ENCODE data around the gene CHEK2. TPM values are rescaled to one million over a fixed set of nuclear protein-coding genes. Genes with fewer than 3 reads are reported as not detected.
"Not testable (repeated sequence)": the region's sequence is repeated elsewhere in the genome, so short reads cannot be mapped to it uniquely, and the experiment has no call there.

The CHEK2 gene
- total RNA-seq, 1 experiment from 2014 or later, result 65.4 TPM

DNA sequence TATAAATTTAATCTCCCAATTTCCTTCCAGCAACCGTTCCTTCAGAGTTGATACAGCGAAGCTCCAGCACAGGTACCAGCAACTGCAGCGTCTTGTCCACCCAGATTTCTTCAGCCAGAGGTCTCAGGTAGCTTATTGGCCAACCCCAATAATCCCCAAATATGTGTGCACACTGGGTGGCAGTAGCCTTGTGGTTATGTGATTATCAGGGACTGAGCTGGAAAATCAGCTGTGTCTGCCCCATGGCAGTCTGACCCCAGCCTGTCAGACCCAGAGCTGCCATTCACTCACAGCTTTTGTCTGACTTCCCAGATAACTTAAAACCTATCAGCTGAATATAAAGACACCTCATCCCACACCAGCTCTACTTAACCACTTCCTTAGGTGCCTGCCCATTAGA is 2.2 kb upstream of the CHEK2 start:
- DNase-seq (ENCODE audit: extremely low read depth, low read depth), result no peak

DNA sequence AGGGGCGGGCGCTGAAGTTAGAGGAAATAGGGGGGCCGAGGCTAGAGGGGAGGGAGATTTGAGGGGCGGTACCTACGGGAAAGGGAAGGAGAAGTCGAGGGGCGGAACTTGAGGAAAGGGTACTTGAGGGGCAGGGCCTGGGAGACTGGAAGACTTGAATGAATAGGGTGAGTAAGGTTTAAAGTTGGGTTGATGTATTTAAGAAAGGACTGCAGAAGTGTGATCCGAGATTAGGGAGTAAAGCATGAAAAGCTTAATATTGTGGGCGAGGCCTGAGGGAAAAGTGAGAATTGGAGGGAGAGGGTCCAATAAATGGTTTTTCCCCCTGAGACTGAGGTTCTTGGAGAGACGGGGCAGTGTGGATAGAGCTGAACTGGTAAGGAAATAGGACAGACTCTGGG is 942 bp upstream of the CHEK2 start:
- DNase-seq (ENCODE audit: extremely low read depth, low read depth), result no peak

DNA sequence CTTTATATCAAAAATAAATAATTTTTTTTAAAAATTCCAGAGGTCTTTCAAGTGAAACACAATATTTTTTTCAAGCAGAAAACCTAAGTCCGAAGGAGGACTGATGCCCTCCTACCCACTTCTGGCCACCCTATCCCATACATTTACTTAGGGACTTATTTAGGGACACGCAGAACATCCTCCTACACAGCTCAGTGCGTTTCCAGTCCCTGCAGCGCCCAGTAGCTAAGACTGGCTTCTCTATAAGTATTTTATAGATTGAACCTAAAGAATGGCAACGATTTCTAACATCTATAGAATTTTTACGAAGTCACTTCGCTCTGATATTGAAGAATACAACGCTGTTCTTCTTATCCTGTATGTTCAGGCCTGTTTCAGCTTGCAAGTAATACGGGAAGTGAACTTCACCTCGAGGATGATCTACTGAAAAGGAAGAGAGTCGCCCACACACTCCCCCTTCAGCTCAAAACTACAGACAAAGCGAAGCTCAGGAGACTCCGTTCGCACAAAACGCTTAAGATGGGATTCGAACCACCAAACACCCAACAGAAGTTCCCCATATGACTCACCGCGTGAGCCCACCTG is 328 bp downstream of the CHEK2 start:
- DNase-seq (ENCODE audit: extremely low read depth, low read depth), result no peak

DNA sequence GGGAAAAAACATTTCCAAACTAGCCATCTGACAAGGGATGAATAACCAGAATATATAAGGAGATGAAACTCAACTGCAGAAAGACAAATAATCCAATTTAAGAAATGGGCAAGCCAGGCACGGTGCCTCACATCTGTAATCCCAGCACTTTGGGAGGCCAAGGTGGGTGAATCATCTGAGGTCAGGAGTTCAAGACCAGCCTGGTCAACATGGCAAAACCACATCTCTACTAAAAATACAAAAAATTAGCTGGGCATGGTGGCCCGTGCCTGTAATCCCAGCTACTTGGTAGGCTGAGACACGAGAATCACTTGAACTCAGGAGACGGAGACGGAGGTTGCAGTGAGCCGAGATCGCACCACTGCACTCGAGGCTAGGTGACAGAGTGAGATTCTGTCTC is 2.7 kb downstream of the CHEK2 start:
- not testable (repeated sequence) for DNase-seq (ENCODE audit: extremely low read depth, low read depth)

DNA sequence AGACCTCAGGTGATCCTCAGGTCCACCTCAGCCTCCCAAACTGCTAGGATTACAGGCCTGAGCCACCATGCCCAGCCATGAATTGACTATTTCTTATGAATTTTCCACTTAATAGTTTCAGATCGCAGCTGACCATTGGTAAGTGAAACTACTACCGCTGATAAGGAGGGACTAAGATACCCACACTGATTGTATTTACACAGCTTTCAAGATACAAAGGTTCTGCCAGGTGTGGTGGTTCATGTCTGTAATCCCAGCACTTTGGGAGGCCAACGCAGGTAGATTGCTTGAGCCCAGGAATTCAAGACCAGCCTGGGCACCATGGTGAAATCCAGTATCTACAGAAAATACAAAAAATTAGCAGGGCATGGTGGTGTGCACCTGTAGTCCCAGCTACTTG is 3.9 kb downstream of the CHEK2 start:
- DNase-seq (ENCODE audit: extremely low read depth, low read depth), result no peak

DNA sequence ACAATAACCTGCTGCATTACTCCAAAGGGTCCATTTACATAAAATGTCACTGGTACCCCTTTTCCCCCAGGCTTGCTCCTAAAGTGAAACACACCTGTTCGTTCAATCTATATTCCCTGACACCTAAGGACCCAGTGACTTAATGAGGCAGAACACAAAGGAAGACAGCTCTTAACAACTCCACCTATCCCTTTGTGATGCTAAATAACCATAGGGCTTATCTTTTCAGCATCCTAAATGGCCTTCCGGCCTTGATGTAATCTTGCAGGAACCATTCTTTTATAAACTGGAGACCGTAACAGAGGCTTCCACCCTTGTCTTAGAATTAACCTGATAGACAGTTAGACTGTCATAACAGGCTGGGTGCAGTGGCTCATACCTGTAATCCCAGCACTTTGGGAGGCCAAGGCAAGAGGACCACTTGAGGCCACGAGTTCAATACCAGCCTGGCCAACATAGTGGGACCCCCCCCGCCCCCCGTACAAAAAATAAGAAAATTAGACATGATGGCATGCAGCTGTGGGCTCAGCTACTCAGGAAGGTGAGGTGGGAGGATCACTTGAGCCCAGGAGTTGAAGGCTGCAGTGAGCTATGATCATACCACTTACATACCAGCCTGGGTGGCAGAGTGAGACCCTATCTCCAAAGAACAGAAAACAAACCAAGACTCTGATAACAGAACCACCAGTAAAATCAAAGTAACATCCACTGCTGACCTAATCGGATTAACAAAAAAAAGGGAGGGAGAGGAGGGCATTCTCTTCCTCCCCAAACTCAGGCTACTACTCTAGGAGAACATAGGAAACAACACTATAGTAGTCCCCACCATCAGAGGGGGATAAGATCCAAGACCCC is 5.1 kb downstream of the CHEK2 start:
- no peak for DNase-seq (ENCODE audit: extremely low read depth, low read depth)

DNA sequence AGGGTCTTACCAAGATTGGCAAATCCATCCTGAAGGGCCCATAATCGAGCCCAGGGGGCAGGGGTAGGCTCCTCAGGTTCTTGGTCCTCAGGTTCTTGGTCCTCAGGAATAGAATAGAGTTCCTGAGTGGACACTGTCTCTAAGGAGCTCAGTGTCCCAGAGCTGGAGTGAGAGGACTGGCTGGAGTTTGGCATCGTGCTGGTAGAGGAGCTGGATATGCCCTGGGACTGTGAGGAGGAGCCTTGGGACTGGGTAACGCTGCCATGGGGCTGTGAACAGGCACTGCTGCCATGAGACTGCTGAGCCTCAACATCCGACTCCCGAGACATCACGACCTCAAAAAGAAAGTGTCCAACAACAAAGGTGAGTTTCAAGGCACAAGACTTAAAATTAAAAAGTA is 7.2 kb downstream of the CHEK2 start:
- DNase-seq (ENCODE audit: extremely low read depth, low read depth), result no peak

DNA sequence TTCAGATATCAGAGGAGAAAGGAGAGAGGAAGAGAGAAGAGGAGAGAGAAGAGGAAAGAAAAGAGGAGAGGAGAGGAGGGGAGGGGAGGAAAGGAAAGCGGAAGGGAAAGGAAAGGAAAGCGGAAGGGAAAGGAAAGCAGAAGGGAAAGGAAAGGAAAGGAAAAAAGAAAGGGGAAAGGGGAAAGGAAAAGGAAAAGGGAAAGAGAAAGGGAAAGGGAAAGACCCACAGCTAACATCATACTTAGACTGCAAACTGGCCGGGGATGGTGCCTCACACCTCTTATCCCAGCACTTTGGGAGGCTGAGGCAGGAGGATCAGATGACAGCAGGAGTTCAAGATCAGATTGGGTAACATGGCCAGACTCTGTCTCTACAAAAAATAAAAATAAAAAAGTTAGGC is 11.4 kb downstream of the CHEK2 start:
- DNase-seq (ENCODE audit: extremely low read depth, low read depth), result no peak

DNA sequence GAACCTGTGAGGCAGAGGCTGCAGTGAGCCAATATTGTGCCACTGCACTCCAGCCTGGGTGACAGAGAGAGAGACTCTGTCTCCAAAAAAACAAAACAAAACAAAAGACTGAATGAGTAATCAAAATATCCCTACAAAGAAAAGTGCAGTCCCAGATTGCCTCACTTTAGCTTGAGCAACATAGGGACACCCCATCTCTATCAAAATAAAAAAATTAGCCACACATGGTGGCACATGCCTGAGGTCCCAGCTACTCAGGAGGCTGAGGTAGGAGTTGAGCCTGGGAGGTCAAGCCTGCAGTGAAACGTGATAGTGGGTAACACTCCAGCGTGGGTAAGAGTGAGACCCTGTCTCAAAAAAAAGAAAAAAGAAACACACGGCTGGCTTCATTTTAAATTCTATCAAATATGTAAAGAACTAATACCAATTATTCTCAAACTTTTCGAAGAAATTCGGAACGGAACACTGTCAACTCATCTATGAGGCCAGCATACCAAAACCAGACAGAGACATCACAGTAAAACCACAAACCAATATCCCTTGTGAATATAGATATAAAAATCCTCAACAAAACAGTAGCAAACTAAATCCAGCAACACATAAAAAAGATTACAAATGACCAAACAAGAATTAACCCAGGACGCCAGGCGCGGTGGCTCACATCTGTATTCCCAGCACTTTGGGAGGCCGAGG is 12.9 kb downstream of the CHEK2 start:
- DNase-seq (ENCODE audit: extremely low read depth, low read depth), result no peak

DNA sequence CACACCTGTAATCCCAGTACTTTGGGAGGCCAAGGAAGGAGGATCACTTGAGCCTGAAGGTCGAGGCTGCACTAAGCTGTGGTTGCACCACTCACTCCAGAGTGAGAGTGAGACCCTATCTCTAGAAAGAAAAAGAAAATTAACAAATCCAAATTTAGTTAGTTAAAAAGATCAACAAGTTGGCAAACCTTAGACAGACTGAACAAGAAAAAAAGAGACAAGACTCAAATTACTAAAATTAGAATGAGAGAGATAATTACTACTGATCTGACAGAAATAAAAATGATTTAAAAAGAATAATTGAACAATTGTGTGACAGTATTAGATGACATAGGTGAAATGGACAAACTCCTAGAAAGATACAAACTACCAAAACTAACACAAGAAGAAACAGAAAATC is 13.6 kb downstream of the CHEK2 start:
- DNase-seq (ENCODE audit: extremely low read depth, low read depth), result no peak

DNA sequence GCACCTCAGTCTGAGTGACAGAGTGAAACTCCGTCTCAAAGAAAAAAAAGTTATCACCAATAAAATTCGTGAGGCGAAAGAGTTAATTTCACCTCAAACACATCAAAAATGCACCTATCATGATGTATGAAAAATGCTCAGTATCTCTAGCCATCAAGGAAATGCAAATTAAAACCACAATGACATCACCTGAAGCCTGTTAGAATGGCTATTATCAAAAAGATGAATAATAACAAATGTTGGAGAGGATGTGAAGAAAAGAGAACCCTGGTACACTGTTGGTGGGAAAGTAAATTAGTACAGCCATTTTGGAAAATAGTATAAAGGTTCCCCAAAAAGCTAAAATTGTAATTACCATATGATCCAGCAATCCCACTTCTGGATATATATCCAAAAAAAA is 23.6 kb downstream of the CHEK2 start:
- DNase-seq (ENCODE audit: extremely low read depth, low read depth), result no peak

DNA sequence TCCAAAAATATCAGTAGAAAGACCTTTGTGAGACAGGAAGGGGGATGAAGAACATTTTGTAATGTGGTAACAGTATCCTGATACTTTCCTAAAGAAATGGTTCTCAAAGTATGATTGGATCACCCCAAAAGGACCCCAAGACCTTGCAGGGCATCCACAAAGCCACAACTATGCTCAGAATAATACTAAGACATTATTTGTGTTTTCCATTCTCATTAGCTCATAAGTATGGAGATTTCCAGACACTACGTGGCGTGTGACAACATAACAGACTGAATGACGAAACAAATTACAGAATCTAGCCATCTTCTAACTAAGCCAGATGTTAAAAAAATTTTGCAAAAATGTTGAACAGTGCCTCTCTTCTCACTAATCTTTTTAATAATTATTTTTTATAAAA is 24.9 kb downstream of the CHEK2 start:
- DNase-seq (ENCODE audit: extremely low read depth, low read depth), result no peak

DNA sequence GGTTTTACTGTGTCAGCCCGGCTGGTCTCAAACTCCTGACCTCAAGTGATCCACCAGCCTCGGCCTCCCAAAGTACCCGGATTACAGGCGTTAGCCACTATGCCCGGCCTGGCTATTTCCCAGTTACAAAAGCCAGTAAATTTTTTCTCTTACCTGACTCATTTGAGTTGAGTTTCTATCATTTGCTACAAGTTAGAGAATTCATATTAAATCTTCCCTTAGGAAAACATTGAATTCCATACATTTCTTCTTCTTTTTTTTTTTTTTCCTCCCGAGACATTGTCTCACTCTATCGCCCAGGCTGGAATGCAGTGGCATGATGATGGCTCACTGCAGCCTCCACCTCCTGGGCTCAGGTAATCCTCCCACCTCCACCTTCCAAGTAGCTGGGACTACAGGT is 26.0 kb downstream of the CHEK2 start:
- DNase-seq (ENCODE audit: extremely low read depth, low read depth), result no peak

DNA sequence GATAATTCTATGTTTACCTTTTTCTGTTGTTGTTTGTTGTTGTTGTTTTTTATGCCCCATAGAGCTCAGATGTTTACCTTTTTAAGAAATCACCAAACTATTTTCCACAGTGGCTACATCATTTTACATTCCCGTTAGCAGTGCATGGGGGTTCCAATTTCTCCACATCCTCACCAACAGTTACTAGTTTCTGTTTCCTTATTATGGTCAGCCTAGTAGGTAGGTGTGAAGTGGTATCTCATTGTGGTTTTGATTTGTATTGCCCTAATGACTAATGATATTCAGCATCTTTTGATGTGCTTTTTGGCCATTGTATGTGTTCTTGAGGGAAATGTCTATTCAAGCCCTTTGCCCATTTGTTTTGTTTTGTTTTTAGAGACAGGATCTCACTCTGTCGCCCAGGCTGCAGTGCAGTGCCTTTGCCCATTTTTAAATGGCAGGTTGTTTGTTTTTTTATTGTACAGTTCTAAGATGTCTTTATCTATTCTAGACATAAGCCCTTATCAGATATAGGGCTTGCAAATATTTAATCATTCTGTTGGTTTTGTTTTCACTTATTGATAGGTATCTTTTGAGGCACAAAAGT is 27.5 kb downstream of the CHEK2 start:
- DNase-seq (ENCODE audit: extremely low read depth, low read depth), result peak; percentile 43

DNA sequence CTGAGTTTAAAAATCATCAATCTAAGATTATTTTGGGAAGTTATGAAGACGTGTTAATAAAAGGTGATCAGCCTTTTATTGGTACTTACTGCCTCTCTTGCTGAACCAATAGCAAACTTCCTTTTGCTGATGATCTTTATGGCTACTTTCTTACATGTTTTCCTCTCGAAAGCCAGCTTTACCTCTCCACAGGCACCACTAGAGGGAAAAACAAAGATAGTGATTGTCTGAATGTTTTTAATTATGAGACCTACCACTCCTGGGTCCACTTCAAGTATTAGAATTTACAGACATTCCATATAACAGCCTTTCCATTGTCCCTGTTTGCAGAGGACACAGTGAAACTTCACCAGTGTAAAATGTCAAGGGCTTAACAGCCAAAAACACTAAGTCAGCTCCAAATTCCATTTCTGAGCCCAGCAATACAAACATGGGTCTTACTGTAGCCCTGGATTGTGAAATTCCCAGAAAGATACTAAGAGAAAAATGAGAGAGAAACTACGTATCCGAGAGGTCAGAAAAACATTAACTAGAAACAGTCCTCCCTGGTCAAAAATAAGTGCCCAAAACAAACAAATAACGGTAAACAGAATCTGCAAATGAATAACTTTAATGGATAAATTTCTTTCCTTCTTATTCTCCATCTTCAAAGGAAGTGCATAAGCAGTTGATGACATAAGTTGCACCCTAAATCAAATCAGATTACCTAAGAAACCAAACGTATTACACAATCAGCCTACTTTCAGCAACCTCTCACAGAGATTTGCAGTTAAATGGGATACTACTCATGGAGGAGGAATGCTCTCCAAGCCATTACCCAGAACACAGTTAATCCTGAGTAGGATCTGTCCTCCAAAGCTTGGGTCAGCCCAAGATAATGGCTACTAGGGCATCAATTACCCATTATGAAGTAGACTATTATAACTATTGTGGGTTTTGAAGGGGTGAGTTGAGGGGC is 29.5 kb downstream of the CHEK2 start:
- DNase-seq (ENCODE audit: extremely low read depth, low read depth), result peak; percentile 96

DNA sequence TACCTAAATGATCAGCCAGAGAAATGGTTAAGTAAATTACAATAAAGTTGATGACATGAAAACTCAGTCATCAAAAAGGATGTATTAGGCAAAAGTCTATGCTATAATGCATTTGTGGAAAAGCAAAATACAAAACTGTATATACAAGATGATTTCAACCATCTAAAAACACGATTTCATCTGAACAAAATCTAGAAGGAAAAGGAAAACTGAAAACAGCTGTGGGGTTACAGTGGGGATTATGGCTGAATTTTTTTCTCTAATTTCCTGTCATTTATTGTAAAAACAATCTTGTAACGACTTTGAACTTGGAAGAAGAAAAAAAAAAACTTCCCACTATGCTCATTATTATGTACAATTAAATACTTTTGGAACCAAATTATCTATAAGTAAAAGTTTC is 30.3 kb downstream of the CHEK2 start:
- DNase-seq (ENCODE audit: extremely low read depth, low read depth), result no peak

DNA sequence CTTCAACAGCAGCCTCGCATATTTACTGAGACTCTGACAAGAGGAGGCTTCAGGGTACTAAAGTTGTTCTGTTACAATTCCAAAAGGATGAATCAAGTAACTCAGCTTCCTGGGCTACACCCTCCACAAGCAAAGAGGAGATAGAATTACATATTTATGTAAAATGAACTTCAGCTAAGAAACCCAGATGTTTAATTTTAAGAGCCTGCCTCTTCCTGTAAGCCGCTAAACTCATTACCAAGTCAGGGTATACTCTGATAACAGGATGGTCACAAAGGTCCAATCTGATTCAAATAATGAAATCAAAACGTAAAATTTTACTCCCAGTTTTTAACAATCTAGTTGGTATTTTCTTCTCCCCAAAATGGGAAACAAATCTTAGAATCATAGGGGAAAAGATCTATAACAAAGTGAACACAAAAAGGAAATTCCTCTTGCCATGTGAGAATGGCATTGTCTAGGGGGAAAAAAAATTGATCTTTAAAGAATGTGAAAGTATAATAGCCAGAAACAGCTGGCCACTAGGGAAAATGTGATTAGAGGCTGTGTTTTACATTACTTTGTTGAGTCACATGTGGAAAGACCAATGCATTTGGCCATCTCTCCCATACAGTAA is 30.9 kb downstream of the CHEK2 start:
- peak; percentile 76 for DNase-seq (ENCODE audit: extremely low read depth, low read depth)

DNA sequence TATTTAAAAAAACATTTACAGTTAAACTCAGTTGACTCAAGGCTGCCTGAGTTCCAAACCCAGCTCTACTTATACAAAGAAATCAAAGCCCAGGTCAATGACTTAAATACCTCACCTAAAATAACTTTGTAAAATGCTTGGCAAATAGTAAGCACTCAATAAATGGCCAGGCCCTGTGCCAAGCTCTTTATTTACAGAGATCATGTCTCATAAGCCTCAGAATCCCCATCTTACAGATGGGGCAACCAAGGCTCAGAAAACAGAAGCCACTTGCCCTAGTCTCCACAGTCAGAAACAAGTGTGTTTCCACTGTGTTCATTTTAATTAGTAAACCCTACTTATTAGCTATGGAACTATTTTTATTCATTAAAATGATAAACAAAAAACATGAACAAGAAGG is 31.5 kb downstream of the CHEK2 start:
- DNase-seq (ENCODE audit: extremely low read depth, low read depth), result peak; percentile 46

DNA sequence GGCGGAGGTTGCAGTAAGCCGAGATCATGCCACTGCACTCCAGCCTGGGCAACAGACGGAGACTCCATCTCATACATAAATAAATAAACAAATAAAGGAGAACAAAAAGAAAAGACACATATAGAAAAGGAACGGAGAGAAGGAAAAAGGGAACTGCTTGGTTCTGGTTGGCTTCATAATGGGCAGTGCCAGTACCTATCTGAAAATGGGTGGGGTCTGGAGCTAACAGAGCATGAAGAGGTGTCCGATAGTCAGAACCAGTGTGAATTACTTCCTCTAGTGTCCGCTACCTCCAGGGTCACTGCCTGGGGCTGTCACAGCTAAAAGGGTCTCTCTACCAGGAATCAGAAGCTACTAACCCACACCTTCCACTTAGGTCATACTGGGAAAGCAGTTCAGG is 34.8 kb downstream of the CHEK2 start:
- no peak for DNase-seq (ENCODE audit: extremely low read depth, low read depth)

DNA sequence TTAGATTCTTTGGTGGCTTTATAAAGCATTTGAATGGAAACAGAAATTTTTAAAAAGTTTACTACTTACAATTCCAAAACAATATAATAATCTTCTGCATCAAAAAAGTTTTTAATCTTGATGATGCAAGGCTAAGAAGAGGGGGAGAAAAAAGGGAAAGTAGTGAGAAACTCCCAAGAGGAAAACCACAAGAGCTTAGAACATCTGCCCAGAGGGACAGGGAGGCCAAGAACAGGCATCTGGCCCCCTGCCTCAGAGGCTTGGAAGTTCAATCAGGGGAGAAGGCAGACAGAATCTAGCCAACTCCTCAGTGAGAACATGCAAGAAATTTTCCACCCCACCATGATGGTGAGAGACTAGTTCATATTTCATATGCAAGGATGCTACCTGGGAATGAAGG is 38.2 kb downstream of the CHEK2 start:
- DNase-seq (ENCODE audit: extremely low read depth, low read depth), result no peak
